Liver (tissue), 9 donors: Measurements from ENCODE around the gene TFAP2A. TPM values are rescaled to one million over a fixed set of nuclear protein-coding genes. Genes with fewer than 3 reads are reported as not detected.

Source experiments
- DNase-seq: peaks from one replicate; pipeline ENCODE4 v3.0.0-alpha.2; 2017; ENCODE audit warnings: low spot score
- H3K27ac ChIP-seq, 2 donors: one replicate each; pipeline ENCODE4 v1.7.0; 2013; ENCODE audit warnings: inconsistent platforms in 2 of 2, low read length in 2 of 2, control low read depth in 1 of 2, low read depth in 1 of 2, mild to moderate bottlenecking in 1 of 2
- H3K27me3 ChIP-seq, 4 donors: one replicate each; pipeline versions ENCODE4 v1.6.1 to v1.7.0; 2013; ENCODE audit warnings: low read length in 3 of 4, inconsistent platforms in 1 of 4, mild to moderate bottlenecking in 1 of 4, moderate library complexity in 1 of 4; ENCODE audit not compliant: control insufficient read depth in 4 of 4, insufficient read depth in 4 of 4
- H3K36me3 ChIP-seq, 4 donors: one replicate each; pipeline versions ENCODE4 v1.6.1 to v1.7.0; 2013; ENCODE audit warnings: low read length in 3 of 4, mild to moderate bottlenecking in 3 of 4, low read depth in 1 of 4, moderate library complexity in 1 of 4; ENCODE audit not compliant: control insufficient read depth in 4 of 4, insufficient read depth in 3 of 4
- H3K4me1 ChIP-seq, 4 donors: one replicate each; pipeline versions ENCODE4 v1.6.1 to v1.7.0; 2013; ENCODE audit warnings: low read length in 3 of 4, mild to moderate bottlenecking in 3 of 4, moderate library complexity in 1 of 4; ENCODE audit not compliant: control insufficient read depth in 4 of 4, insufficient read depth in 4 of 4
- H3K4me3 ChIP-seq, 3 donors: one replicate each; pipeline versions ENCODE4 v1.6.1 to v1.7.0; 2013; ENCODE audit warnings: low read length in 3 of 3, control low read depth in 1 of 3, low read depth in 1 of 3, mild to moderate bottlenecking in 1 of 3
- H3K9ac ChIP-seq, 2 donors: one replicate each; pipeline ENCODE4 v1.7.0; 2013; ENCODE audit warnings: low read length in 2 of 2, mild to moderate bottlenecking in 2 of 2, moderate library complexity in 2 of 2, control low read depth in 1 of 2, low read depth in 1 of 2
- H3K9me3 ChIP-seq, 4 donors: one replicate each; pipeline versions ENCODE4 v1.6.1 to v1.7.0; 2013; ENCODE audit warnings: low read length in 3 of 4; ENCODE audit not compliant: control insufficient read depth in 4 of 4
- EGR1 ChIP-seq, 2 donors: IDR thresholded peaks; 2 replicates each; pipeline ENCODE4 v1.6.1; 2016 to 2018; ENCODE audit warnings: antibody characterized with exemption in 2 of 2, low read depth in 2 of 2
- FOXA1 ChIP-seq: IDR thresholded peaks from 2 replicates; pipeline ENCODE4 v1.6.1; 2016; ENCODE audit warnings: antibody characterized with exemption
- FOXA2 ChIP-seq: IDR thresholded peaks from 2 replicates; pipeline ENCODE4 v1.6.1; 2016; ENCODE audit warnings: antibody characterized with exemption
- GABPA ChIP-seq, 2 donors: IDR thresholded peaks in 1 of 2; conservative IDR thresholded peaks in 1 of 2; 2 replicates each; pipeline ENCODE4 v1.6.1; 2016; ENCODE audit warnings: antibody characterized with exemption in 2 of 2, mild to moderate bottlenecking in 1 of 2, moderate library complexity in 1 of 2
- HNF4A ChIP-seq, 2 donors: conservative IDR thresholded peaks; 2 replicates each; pipeline ENCODE4 v1.6.1; 2016; ENCODE audit warnings: antibody characterized with exemption in 2 of 2, mild to moderate bottlenecking in 2 of 2
- HNF4G ChIP-seq: IDR thresholded peaks from 2 replicates; pipeline ENCODE4 v1.6.1; 2016; ENCODE audit warnings: antibody characterized with exemption
- JUND ChIP-seq, 2 donors: IDR thresholded peaks; 2 replicates each; pipeline ENCODE4 v1.6.1; 2016; ENCODE audit warnings: antibody characterized with exemption in 2 of 2
- NR2F2 ChIP-seq: IDR thresholded peaks from 2 replicates; pipeline ENCODE4 v1.6.1; 2016; ENCODE audit warnings: antibody characterized with exemption
- RAD21 ChIP-seq, 2 donors: IDR thresholded peaks; 2 replicates each; pipeline ENCODE4 v1.6.1; 2016; ENCODE audit warnings: antibody characterized with exemption in 2 of 2, mild to moderate bottlenecking in 2 of 2
- RXRA ChIP-seq, 2 donors: IDR thresholded peaks; 2 replicates each; pipeline ENCODE4 v1.6.1; 2017 to 2018; ENCODE audit warnings: antibody characterized with exemption in 2 of 2, mild to moderate bottlenecking in 1 of 2
- SP1 ChIP-seq: IDR thresholded peaks from 2 replicates; pipeline ENCODE4 v1.6.1; 2018; ENCODE audit warnings: antibody characterized with exemption, mild to moderate bottlenecking
- TAF1 ChIP-seq: conservative IDR thresholded peaks from 2 replicates; pipeline ENCODE4 v1.6.1; 2016; ENCODE audit warnings: antibody characterized with exemption, mild to moderate bottlenecking
- YY1 ChIP-seq: IDR thresholded peaks from 2 replicates; pipeline ENCODE4 v1.6.1; 2016; ENCODE audit warnings: antibody characterized with exemption, mild to moderate bottlenecking
- WGBS: extraction: QIAGEN DNeasy Blood & Tissue Kit; methylation state at CpG from one replicate; pipeline ENCODE4 v1.1.7; 2013; 5-methylcytosine and 5-hydroxymethylcytosine counted together
- polyA plus RNA-seq, 2 donors: library from polyadenylated mRNA; stranded (reverse) in 1 of 2; unstranded in 1 of 2; fragments of 200-250 nt in 1 of 2; fragments of >200 nt in 1 of 2; fragmentation: Nextera tagmentation in 1 of 2; extraction: Ambion mirVana in 1 of 2; gene quantifications; one replicate each; pipeline versions ENCODE4 v1.2.1 to v1.2.3, GENCODE V29; 2013 to 2015
- total RNA-seq, 2 donors: library from RNA; depleted of rRNA; stranded (reverse); fragments of >200 nt; gene quantifications; one replicate each; pipeline ENCODE4 v1.2.3, GENCODE V29; 2014
- TF ChIP-seq, protein P1 (sequence below): IDR thresholded peaks from 2 replicates; pipeline ENCODE4 v1.6.1; 2016; ENCODE audit warnings: antibody characterized with exemption
- TF ChIP-seq, protein P2 (sequence below): IDR thresholded peaks from 2 replicates; pipeline ENCODE4 v1.6.1; 2016; ENCODE audit warnings: antibody characterized with exemption, mild to moderate bottlenecking
- TF ChIP-seq, protein P3 (sequence below): IDR thresholded peaks from 2 replicates; pipeline ENCODE4 v1.6.1; 2016; ENCODE audit warnings: antibody characterized with exemption
- TF ChIP-seq, protein P4 (sequence below): fragments of 150-350 bp; IDR thresholded peaks from 2 replicates; pipeline ENCODE4 v1.5.1; 2017; ENCODE audit warnings: improper control_type of control experiment, low read depth, low read length; ENCODE audit not compliant: missing input control
- TF ChIP-seq, protein P5 (sequence below): IDR thresholded peaks from 2 replicates; pipeline ENCODE4 v1.6.1; 2016; ENCODE audit warnings: antibody characterized with exemption
- donor health status: healthy.
- donor health status: healthy.
- donor health status: healthy.
- donor health status: healthy.
- donor health status: healthy.

Gene TFAP2A
- total and polyA plus RNA-seq, 4 donors, result 0.03 to 0.08 TPM; not detected in 2

DNA sequence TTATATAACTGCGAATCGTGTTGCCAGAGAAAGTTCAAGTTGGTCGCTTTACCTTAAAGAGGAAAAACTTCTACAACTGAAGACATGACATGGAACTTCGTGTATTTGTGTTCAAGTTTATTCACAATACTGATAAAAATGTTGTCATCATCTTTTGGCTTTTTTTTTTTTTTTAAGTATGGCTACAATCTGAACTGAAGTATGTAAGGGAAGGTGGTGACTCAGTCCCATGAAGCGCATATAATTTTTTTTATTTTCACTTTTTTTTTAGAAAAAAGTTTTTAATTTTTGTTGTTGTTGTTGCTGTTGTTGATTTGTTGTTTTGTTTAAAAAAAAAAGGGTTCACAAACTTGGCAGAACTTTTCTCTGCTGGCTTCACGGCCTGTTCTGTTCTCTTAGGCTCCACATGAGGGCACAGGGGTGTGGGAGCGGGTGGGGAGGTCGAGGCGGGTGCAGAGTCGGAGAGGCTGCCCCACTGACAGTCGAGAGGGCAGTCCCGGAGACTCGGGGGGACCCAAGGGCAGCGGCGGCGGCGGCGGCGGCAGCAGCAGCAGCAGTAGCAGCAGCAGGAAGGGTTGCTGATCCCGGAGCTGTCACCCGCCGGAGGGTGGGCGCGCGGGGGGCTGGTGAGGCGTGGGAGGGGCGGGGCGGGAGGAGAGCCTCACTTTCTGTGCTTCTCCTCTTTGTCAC lies 17.0 kb downstream of the TFAP2A start:
- peaks cover 0 to 3% (median 0%) of the 10 kb centered on the region in 4 donors for H3K9me3 ChIP-seq
- H3K4me3 ChIP-seq, result no peak overlapping the region
- H3K27ac ChIP-seq, result no peak overlapping the region
- H3K36me3 ChIP-seq, result no peaks in the 10 kb centered on the region
- H3K9ac ChIP-seq, result no peak overlapping the region
- peaks cover 6 to 33% (median 19%) of the 10 kb centered on the region in 4 donors for H3K27me3 ChIP-seq
- H3K4me1 ChIP-seq, result no peaks in the 10 kb centered on the region
- TF ChIP-seq, protein P1, sequence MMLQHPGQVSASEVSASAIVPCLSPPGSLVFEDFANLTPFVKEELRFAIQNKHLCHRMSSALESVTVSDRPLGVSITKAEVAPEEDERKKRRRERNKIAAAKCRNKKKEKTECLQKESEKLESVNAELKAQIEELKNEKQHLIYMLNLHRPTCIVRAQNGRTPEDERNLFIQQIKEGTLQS, result no peak
- no peak for TF ChIP-seq HNF4G
- TF ChIP-seq HNF4A (conservative IDR thresholded peaks at IDR 0.05), result no peak
- TF ChIP-seq GABPA (IDR thresholded peaks at IDR 0.05 in 1 of 2, conservative IDR thresholded peaks at IDR 0.05 in 1 of 2), result no peak
- TF ChIP-seq SP1, result no peak
- no peak for TF ChIP-seq YY1
- TF ChIP-seq RXRA (IDR thresholded peaks at IDR 0.05), result no peak
- TF ChIP-seq TAF1, result no peak
- no peak for TF ChIP-seq RAD21 (IDR thresholded peaks at IDR 0.05)
- no peak for TF ChIP-seq FOXA2
- no peak for TF ChIP-seq FOXA1
- TF ChIP-seq EGR1 (IDR thresholded peaks at IDR 0.05; ENCODE audit: low read depth in 2 of 2), result no peak
- DNase-seq, result no peak
- WGBS, result 16% methylated on average over 28 of the region's 28 CpGs

DNA sequence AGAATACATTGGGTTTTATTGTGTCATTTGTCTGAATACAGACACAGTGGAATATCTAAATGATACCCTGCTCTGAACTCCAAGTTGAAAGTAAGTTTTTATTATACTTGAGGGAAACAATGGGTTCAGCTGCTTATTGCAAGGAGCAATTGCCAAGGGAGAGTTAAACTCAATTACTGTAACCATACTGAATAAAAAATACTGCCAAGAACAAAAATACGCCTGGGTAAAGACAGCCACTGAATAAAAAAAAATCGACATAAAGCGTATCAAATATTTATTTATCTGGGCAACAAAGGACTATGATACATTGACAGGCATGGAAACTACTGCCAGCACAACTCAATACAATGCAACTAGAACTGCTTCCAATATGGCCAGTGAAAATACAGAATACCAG lies 18.1 kb downstream of the TFAP2A start:
- no peak for TF ChIP-seq RXRA (IDR thresholded peaks at IDR 0.05)
- TF ChIP-seq, protein P2, sequence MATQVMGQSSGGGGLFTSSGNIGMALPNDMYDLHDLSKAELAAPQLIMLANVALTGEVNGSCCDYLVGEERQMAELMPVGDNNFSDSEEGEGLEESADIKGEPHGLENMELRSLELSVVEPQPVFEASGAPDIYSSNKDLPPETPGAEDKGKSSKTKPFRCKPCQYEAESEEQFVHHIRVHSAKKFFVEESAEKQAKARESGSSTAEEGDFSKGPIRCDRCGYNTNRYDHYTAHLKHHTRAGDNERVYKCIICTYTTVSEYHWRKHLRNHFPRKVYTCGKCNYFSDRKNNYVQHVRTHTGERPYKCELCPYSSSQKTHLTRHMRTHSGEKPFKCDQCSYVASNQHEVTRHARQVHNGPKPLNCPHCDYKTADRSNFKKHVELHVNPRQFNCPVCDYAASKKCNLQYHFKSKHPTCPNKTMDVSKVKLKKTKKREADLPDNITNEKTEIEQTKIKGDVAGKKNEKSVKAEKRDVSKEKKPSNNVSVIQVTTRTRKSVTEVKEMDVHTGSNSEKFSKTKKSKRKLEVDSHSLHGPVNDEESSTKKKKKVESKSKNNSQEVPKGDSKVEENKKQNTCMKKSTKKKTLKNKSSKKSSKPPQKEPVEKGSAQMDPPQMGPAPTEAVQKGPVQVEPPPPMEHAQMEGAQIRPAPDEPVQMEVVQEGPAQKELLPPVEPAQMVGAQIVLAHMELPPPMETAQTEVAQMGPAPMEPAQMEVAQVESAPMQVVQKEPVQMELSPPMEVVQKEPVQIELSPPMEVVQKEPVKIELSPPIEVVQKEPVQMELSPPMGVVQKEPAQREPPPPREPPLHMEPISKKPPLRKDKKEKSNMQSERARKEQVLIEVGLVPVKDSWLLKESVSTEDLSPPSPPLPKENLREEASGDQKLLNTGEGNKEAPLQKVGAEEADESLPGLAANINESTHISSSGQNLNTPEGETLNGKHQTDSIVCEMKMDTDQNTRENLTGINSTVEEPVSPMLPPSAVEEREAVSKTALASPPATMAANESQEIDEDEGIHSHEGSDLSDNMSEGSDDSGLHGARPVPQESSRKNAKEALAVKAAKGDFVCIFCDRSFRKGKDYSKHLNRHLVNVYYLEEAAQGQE, result no peak
- TF ChIP-seq GABPA (IDR thresholded peaks at IDR 0.05 in 1 of 2, conservative IDR thresholded peaks at IDR 0.05 in 1 of 2), result no peak
- TF ChIP-seq FOXA2, result no peak
- TF ChIP-seq EGR1 (IDR thresholded peaks at IDR 0.05; ENCODE audit: low read depth in 2 of 2), result no peak
- TF ChIP-seq, protein P1, result no peak
- TF ChIP-seq NR2F2, result no peak
- TF ChIP-seq HNF4A (conservative IDR thresholded peaks at IDR 0.05), result no peak
- no peak for TF ChIP-seq RAD21 (IDR thresholded peaks at IDR 0.05)
- TF ChIP-seq, protein P3, sequence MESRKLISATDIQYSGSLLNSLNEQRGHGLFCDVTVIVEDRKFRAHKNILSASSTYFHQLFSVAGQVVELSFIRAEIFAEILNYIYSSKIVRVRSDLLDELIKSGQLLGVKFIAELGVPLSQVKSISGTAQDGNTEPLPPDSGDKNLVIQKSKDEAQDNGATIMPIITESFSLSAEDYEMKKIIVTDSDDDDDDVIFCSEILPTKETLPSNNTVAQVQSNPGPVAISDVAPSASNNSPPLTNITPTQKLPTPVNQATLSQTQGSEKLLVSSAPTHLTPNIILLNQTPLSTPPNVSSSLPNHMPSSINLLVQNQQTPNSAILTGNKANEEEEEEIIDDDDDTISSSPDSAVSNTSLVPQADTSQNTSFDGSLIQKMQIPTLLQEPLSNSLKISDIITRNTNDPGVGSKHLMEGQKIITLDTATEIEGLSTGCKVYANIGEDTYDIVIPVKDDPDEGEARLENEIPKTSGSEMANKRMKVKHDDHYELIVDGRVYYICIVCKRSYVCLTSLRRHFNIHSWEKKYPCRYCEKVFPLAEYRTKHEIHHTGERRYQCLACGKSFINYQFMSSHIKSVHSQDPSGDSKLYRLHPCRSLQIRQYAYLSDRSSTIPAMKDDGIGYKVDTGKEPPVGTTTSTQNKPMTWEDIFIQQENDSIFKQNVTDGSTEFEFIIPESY, result no peak
- TF ChIP-seq FOXA1, result no peak
- TF ChIP-seq TAF1, result no peak
- TF ChIP-seq HNF4G, result no peak
- TF ChIP-seq, protein P4, sequence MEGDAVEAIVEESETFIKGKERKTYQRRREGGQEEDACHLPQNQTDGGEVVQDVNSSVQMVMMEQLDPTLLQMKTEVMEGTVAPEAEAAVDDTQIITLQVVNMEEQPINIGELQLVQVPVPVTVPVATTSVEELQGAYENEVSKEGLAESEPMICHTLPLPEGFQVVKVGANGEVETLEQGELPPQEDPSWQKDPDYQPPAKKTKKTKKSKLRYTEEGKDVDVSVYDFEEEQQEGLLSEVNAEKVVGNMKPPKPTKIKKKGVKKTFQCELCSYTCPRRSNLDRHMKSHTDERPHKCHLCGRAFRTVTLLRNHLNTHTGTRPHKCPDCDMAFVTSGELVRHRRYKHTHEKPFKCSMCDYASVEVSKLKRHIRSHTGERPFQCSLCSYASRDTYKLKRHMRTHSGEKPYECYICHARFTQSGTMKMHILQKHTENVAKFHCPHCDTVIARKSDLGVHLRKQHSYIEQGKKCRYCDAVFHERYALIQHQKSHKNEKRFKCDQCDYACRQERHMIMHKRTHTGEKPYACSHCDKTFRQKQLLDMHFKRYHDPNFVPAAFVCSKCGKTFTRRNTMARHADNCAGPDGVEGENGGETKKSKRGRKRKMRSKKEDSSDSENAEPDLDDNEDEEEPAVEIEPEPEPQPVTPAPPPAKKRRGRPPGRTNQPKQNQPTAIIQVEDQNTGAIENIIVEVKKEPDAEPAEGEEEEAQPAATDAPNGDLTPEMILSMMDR, result no peak
- TF ChIP-seq, protein P5, sequence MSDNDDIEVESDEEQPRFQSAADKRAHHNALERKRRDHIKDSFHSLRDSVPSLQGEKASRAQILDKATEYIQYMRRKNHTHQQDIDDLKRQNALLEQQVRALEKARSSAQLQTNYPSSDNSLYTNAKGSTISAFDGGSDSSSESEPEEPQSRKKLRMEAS, result no peak
- TF ChIP-seq YY1, result no peak
- no peak for TF ChIP-seq SP1
- no peak for TF ChIP-seq JUND (IDR thresholded peaks at IDR 0.05)
- Histone ChIP-seq H3K9ac (no peak overlapping the region), H3K27me3 (peaks cover 5 to 35% (median 21%) of the 10 kb centered on the region in 4 donors), H3K9me3 (peaks cover 0 to 3% (median 0%) of the 10 kb centered on the region in 4 donors), H3K4me1 (no peaks in the 10 kb centered on the region), H3K4me3 (no peak overlapping the region), H3K36me3 (no peaks in the 10 kb centered on the region), H3K27ac (no peak overlapping the region)
- DNase-seq, result no peak
- WGBS, result 48% methylated on average over 3 of the region's 3 CpGs
